Progenitor cell of endocrine pancreas (in vitro differentiated cells): ENCODE results near the gene MAML3. TPM values are rescaled to one million over a fixed set of nuclear protein-coding genes. Genes with fewer than 3 reads are reported as not detected.

Experiments used
- DNase-seq: peaks from one replicate; pipeline ENCODE4 v3.0.0; 2021; ENCODE audit warnings: low spot score; ENCODE audit not compliant: unreplicated experiment
- H3K27ac Mint-ChIP-seq: 2 replicates; pipeline ENCODE4 v1.8.0; 2021; ENCODE audit warnings: mild to moderate bottlenecking, moderate library complexity, mixed read lengths
- H3K27me3 Mint-ChIP-seq: 2 replicates; pipeline ENCODE4 v1.8.0; 2021; ENCODE audit warnings: mixed read lengths
- H3K36me3 Mint-ChIP-seq: 2 replicates; pipeline ENCODE4 v1.8.0; 2022; ENCODE audit warnings: mixed read lengths; ENCODE audit not compliant: insufficient read depth
- H3K4me1 Mint-ChIP-seq: 2 replicates; pipeline ENCODE4 v1.8.0; 2021; ENCODE audit warnings: low read depth, mixed read lengths
- H3K4me3 Mint-ChIP-seq: 2 replicates; pipeline ENCODE4 v1.8.0; 2021; ENCODE audit warnings: low read depth, mild to moderate bottlenecking, moderate library complexity, mixed read lengths
- H3K9me3 Mint-ChIP-seq: 2 replicates; pipeline ENCODE4 v1.8.0; 2021; ENCODE audit warnings: low read depth, mixed read lengths
- total RNA-seq: library from RNA; stranded (reverse); gene quantifications from 2 replicates; pipeline ENCODE4 v1.2.1, GENCODE V29; 2021
- TF ChIP-seq, protein P1 (sequence below): fragments of 200-600 bp; sonication (generic); IDR thresholded peaks from one replicate; pipeline ENCODE4 v1.5.0; 2021; ENCODE audit warnings: antibody characterized with exemption, mild to moderate bottlenecking; ENCODE audit not compliant: unreplicated experiment

The MAML3 gene
- total RNA-seq, 1 donor from 2014 or later, result 48.5 TPM

DNA sequence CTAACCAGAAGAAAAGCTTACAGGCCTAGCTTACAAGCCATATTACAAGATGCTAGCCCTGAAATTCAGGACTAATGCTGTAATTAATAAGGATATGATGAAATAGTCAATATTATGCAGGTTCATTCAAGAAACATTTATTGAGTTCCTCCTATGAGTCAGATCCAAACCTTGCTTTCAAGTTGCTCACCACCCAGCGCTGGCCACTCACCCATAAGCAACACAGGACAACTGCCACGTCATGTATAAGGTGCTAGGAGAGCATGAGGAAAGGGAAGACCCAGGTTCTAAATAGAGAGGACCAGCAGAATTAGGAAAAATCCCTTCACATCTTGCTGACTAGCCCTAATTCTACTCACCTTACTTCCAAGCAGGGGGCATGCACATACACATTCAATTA, 23.3 kb downstream of the MAML3 start:
- H3K27me3 Mint-ChIP-seq, result no peaks in the 10 kb centered on the region
- H3K4me3 Mint-ChIP-seq, result no peak overlapping the region
- H3K9me3 Mint-ChIP-seq, result no peaks in the 10 kb centered on the region
- peak overlapping the region; percentile 49 for H3K27ac Mint-ChIP-seq
- TF ChIP-seq, protein P1, sequence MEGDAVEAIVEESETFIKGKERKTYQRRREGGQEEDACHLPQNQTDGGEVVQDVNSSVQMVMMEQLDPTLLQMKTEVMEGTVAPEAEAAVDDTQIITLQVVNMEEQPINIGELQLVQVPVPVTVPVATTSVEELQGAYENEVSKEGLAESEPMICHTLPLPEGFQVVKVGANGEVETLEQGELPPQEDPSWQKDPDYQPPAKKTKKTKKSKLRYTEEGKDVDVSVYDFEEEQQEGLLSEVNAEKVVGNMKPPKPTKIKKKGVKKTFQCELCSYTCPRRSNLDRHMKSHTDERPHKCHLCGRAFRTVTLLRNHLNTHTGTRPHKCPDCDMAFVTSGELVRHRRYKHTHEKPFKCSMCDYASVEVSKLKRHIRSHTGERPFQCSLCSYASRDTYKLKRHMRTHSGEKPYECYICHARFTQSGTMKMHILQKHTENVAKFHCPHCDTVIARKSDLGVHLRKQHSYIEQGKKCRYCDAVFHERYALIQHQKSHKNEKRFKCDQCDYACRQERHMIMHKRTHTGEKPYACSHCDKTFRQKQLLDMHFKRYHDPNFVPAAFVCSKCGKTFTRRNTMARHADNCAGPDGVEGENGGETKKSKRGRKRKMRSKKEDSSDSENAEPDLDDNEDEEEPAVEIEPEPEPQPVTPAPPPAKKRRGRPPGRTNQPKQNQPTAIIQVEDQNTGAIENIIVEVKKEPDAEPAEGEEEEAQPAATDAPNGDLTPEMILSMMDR, result no peak
- no peak for DNase-seq
- peaks cover 9% of the 10 kb centered on the region for H3K36me3 Mint-ChIP-seq
- H3K4me1 Mint-ChIP-seq, result peaks cover 28% of the 10 kb centered on the region

DNA sequence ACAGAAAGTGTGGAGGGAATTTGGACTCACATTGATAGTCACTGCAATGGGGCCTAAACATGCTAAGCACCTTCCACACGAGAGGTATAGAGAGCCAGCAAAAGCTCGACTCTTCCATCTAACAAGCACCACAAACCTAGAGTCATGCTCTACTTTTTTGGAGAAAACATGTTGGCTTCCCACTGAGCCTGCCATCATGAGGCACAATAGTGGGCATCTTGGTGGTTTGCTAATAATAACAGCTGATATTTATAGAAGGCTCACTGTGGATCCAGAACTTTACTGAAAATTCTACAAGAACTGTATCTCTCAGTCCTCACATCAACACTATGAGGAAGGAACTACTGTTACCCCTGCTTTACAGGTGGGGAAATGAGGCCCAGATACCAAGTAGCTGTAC, 26.6 kb downstream of the MAML3 start:
- no peaks in the 10 kb centered on the region for H3K9me3 Mint-ChIP-seq
- peaks cover 9% of the 10 kb centered on the region for H3K4me1 Mint-ChIP-seq
- no peaks in the 10 kb centered on the region for H3K27me3 Mint-ChIP-seq
- no peak overlapping the region for H3K27ac Mint-ChIP-seq
- DNase-seq, result no peak
- H3K36me3 Mint-ChIP-seq, result peaks cover 9% of the 10 kb centered on the region
- TF ChIP-seq, protein P1, result no peak
- no peak overlapping the region for H3K4me3 Mint-ChIP-seq

DNA sequence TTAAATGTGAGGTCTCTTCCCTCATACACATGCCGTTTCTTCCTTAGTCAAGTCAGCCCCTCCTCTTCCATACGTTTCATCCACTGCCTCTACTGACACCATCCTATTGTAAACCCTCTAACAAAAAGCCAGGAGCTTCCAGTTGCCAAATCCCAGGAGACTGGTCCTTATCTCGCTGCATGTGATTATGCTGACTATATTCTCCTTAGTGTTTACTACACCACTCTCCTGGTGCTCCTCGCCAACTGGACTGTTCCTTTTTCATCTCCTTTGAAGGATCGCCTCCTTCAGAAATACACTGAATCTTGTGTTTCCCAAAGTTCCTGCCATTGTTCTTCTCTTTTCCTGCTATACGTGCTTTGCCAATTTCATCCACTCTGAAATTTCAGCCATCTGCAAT, 27.7 kb downstream of the MAML3 start:
- TF ChIP-seq, protein P1, result no peak
- H3K27me3 Mint-ChIP-seq, result no peaks in the 10 kb centered on the region

DNA sequence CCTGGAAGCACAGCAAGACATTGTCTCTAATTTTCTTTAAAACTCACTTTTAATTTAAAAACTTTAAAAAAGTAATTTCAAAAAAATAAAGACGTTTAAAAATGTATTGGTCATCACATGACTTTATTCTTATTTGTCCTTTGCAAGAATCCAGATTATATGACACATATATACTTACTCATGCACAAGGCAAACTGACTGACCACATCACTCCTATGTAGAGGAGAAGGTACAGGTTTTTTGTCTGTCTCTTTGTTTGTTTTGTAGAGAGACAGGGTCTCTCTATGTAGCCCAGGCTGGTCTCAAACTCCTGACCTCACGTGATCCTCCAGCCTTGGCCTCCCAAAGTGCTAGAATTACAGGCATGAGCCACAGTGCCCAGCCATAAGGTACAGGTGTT, 28.6 kb downstream of the MAML3 start:
- H3K4me1 Mint-ChIP-seq, result peaks cover 5% of the 10 kb centered on the region
- H3K27ac Mint-ChIP-seq, result no peak overlapping the region
- no peak overlapping the region for H3K4me3 Mint-ChIP-seq
- H3K27me3 Mint-ChIP-seq, result no peaks in the 10 kb centered on the region
- TF ChIP-seq, protein P1, result no peak
- H3K9me3 Mint-ChIP-seq, result no peaks in the 10 kb centered on the region
- no peak for DNase-seq
- H3K36me3 Mint-ChIP-seq, result peaks cover 10% of the 10 kb centered on the region

More for the DNA sequence above, 27.7 kb downstream of the MAML3 start:
- H3K4me3 Mint-ChIP-seq, result no peak overlapping the region
- no peaks in the 10 kb centered on the region for H3K9me3 Mint-ChIP-seq
- H3K27ac Mint-ChIP-seq, result no peak overlapping the region
- peaks cover 7% of the 10 kb centered on the region for H3K4me1 Mint-ChIP-seq
- peaks cover 10% of the 10 kb centered on the region for H3K36me3 Mint-ChIP-seq
- DNase-seq, result no peak

DNA sequence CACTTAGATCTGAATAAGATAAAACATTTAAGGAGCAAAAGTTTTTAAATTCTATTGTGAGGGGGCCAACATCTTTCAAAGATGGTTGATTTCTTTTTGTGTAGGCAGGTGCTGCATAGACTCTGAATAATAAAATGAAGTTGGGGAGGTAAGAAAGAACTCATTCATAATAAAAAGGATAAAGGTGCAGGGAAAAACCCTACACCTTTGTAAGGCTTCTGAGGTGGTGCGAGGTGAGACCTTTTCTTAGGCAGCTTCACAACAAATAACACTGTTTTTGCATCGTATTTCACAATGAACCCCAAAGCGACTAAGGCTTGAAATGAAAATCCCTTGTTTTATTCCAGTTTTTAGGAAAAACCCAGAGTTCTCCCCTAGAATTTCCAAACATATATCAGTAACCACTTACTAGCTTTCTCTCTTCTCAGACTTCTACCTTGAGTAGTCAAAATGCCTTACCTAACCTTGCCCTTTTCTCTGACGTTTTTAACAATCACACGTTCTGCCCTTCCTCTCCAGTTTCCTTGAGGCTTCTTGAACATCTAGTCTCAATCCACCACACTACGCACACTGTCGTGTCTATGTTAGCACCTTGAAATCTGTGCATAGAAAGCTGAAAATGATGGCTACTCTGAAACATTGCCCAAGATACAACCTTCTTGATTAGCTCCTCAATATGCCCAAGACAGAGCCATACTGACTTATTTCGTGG, 30.2 kb downstream of the MAML3 start:
- H3K4me3 Mint-ChIP-seq, result no peak overlapping the region
- H3K36me3 Mint-ChIP-seq, result peaks cover 10% of the 10 kb centered on the region
- no peak for DNase-seq
- peaks cover 5% of the 10 kb centered on the region for H3K4me1 Mint-ChIP-seq
- no peak overlapping the region for H3K27ac Mint-ChIP-seq
- no peaks in the 10 kb centered on the region for H3K27me3 Mint-ChIP-seq
- TF ChIP-seq, protein P1, result no peak
- H3K9me3 Mint-ChIP-seq, result no peaks in the 10 kb centered on the region
